HG03565 (cell line): ENCODE measurements around the gene HOXD13.
A peak's percentile ranks its signal among the peaks of the same experiment; 100 is the strongest.

Experiments
- ATAC-seq: cut with Tn5 transposase; IDR thresholded peaks from one replicate; pipeline ENCODE4 v1.9.1; 2021; ENCODE audit warnings: mild to moderate bottlenecking, moderate library complexity; ENCODE audit not compliant: unreplicated experiment

Gene HOXD13

GRCh38 chr2:176130957-176131847, 38.7 kb downstream of the HOXD13 start:
- no peak for ATAC-seq

- no peak for ATAC-seq
These were observed 39.3 kb downstream of the HOXD13 start for GRCh38 chr2:176131848-176132158.

GRCh38 chr2:176132205-176133171, 40.0 kb downstream of the HOXD13 start:
- no peak for ATAC-seq

- no peak for ATAC-seq
These were observed 40.9 kb downstream of the HOXD13 start for GRCh38 chr2:176133389-176133788.

GRCh38 chr2:176134035-176134434, 41.5 kb downstream of the HOXD13 start:
- ATAC-seq: no peak

GRCh38 chr2:176135035-176135440, 42.5 kb downstream of the HOXD13 start:
- no peak for ATAC-seq

GRCh38 chr2:176136374-176137251, 44.1 kb downstream of the HOXD13 start:
- ATAC-seq: no peak

GRCh38 chr2:176137252-176137580, 44.7 kb downstream of the HOXD13 start:
- ATAC-seq: no peak

GRCh38 chr2:176137906-176138305, 45.4 kb downstream of the HOXD13 start:
- ATAC-seq: no peak

- ATAC-seq: no peak
These were observed 46.0 kb downstream of the HOXD13 start for GRCh38 chr2:176138526-176138922.

- no peak for ATAC-seq
These were observed 46.6 kb downstream of the HOXD13 start for GRCh38 chr2:176138923-176139660.

- no peak for ATAC-seq
These were observed 47.4 kb downstream of the HOXD13 start for GRCh38 chr2:176139661-176140512.

GRCh38 chr2:176140513-176141317, 48.2 kb downstream of the HOXD13 start:
- ATAC-seq: peak; percentile 88

- no peak for ATAC-seq
These were observed 49.8 kb downstream of the HOXD13 start for GRCh38 chr2:176142281-176142680.
